GM12878 (cell line): ENCODE measurements around the gene METTL14. TPM values are rescaled to one million over a fixed set of nuclear protein-coding genes. Genes with fewer than 3 reads are reported as not detected.

Source experiments
- ATAC-seq: fragments of 200-7000 bp; cut with Tn5 transposase; 3 replicates; pipeline ENCODE4 v1.9.1; 2020; ENCODE audit warnings: mild to moderate bottlenecking, moderate library complexity
- BruUV-seq: library from RNA; stranded (reverse); fragments of 400-500 nt; replicated peaks from 2 replicates; lab custom pipeline; 2021; lab: Mats Ljungman, UMichigan
- CTCF ChIA-PET: fragments of 300-600 bp; sonication (Branson Sonifier 250); formaldehyde crosslinking; extraction: SDS; loops from one replicate; lab custom pipeline; 2021; ENCODE audit warnings: inconsistent platforms; lab: Yijun Ruan, JAX
- POLR2A ChIA-PET: fragments of 350-600 bp; formaldehyde crosslinking; extraction: SDS; loops from one replicate; lab custom pipeline; 2021; ENCODE audit warnings: inconsistent platforms; lab: Charles Lee
- RAD21 ChIA-PET: fragments of 300-600 bp; sonication (Branson Sonifier 250); formaldehyde crosslinking; loops from one replicate; lab custom pipeline; 2023; ENCODE audit warnings: antibody characterized with exemption; ENCODE audit not compliant: unreplicated experiment; lab: Charles Lee
- SMC1A ChIA-PET: fragments of 300-600 bp; sonication (Branson Sonifier 250); formaldehyde crosslinking; loops from one replicate; lab custom pipeline; 2023; ENCODE audit not compliant: unreplicated experiment, uncharacterized antibody; lab: Charles Lee
- DNase-seq: peaks from one replicate; pipeline ENCODE4 v3.0.0-alpha.2; 2011; ENCODE audit warnings: low read depth, low spot score
- FAIRE-seq: peaks from 3 replicates; lab custom pipeline; 2011; peaks lifted over from hg19 to GRCh38; lab: Jason Lieb, UNC
- H2AFZ ChIP-seq: 2 replicates; pipeline ENCODE4 v1.6.0; 2011; ENCODE audit warnings: low read depth, low read length, control low read depth; ENCODE audit not compliant: control insufficient read depth
- H3K27ac ChIP-seq: 2 replicates; pipeline ENCODE4 v1.5.1; 2011; ENCODE audit warnings: control low read depth; ENCODE audit not compliant: control insufficient read depth, insufficient read depth
- H3K27me3 ChIP-seq, 2 experiments: replicated peaks in 1 of 2; 2 replicates each; pipeline versions ENCODE4 v1.6.0 to v1.6.1; 2011; ENCODE audit warnings: low read length in 1 of 2; ENCODE audit not compliant: control insufficient read depth in 2 of 2, insufficient read depth in 2 of 2
- H3K36me3 ChIP-seq, 2 experiments: 2 replicates each; pipeline ENCODE4 v1.5.1; 2011; ENCODE audit warnings: low read length in 1 of 2; ENCODE audit not compliant: control insufficient read depth in 2 of 2, insufficient read depth in 2 of 2
- H3K4me1 ChIP-seq: 2 replicates; pipeline ENCODE4 v1.6.1; 2011; ENCODE audit warnings: mild to moderate bottlenecking, low read length, moderate library complexity, mixed read lengths; ENCODE audit not compliant: control insufficient read depth, insufficient read depth
- H3K4me2 ChIP-seq: 2 replicates; pipeline ENCODE4 v1.6.0; 2011; ENCODE audit warnings: control low read depth; ENCODE audit not compliant: control insufficient read depth, insufficient read depth
- H3K4me3 ChIP-seq: fragments of 200-600 bp; sonication (generic); 2 replicates; pipeline ENCODE4 v1.5.1; 2016
- H3K79me2 ChIP-seq: 2 replicates; pipeline ENCODE4 v1.6.0; 2011; ENCODE audit warnings: low read length; ENCODE audit not compliant: control insufficient read depth, insufficient read depth
- H3K9ac ChIP-seq: 2 replicates; pipeline ENCODE4 v1.8.0; 2011; ENCODE audit warnings: low read length, control low read depth, mixed read lengths; ENCODE audit not compliant: control insufficient read depth, insufficient read depth
- H3K9me3 ChIP-seq: replicated peaks from 3 replicates; pipeline ENCODE4 v1.5.1; 2011; ENCODE audit warnings: mild to moderate bottlenecking, low read length; ENCODE audit not compliant: control insufficient read depth, insufficient read depth
- H4K20me1 ChIP-seq: 2 replicates; pipeline ENCODE4 v1.6.0; 2011; ENCODE audit not compliant: control insufficient read depth, insufficient read depth
- ASH2L ChIP-seq: fragments of 300-600, 200-600 bp; sonication (generic); IDR thresholded peaks from 2 replicates; pipeline ENCODE4 v1.6.1; 2017; ENCODE audit warnings: low read depth, mild to moderate bottlenecking, borderline replicate concordance
- CBX5 ChIP-seq: sonication (generic); IDR thresholded peaks from 2 replicates; pipeline ENCODE4 v1.6.1; 2016; ENCODE audit warnings: low read depth, moderate library complexity, mild to moderate bottlenecking, inconsistent platforms
- JUND ChIP-seq: IDR thresholded peaks from 2 replicates; pipeline ENCODE4 v1.6.1; 2012; ENCODE audit warnings: low read depth, mild to moderate bottlenecking, low read length, improper control_type of control experiment, moderate library complexity
- MEF2B ChIP-seq: fragments of 450-650 bp; IDR thresholded peaks from 2 replicates; pipeline ENCODE4 v1.6.1; 2018; ENCODE audit warnings: mild to moderate bottlenecking, moderate library complexity; ENCODE audit not compliant: partially characterized antibody, poor library complexity, severe bottlenecking
- MXI1 ChIP-seq: fragments of 150-350 bp; IDR thresholded peaks from 2 replicates; pipeline ENCODE4 v1.6.1; 2011; ENCODE audit warnings: low read depth, mild to moderate bottlenecking, inconsistent platforms, low read length, improper control_type of control experiment
- PAX5 ChIP-seq: IDR thresholded peaks from 2 replicates; pipeline ENCODE4 v1.6.1; 2011; ENCODE audit warnings: low read depth, low read length, borderline replicate concordance
- SIN3A ChIP-seq: IDR thresholded peaks from 2 replicates; pipeline ENCODE4 v1.6.1; 2012; ENCODE audit warnings: low read depth, low read length, improper control_type of control experiment
- SMAD1 ChIP-seq: fragments of 450-650 bp; IDR thresholded peaks from 2 replicates; pipeline ENCODE4 v1.6.1; 2018; ENCODE audit warnings: mild to moderate bottlenecking, low read depth; ENCODE audit not compliant: partially characterized antibody
- SREBF1 ChIP-seq: IDR thresholded peaks from 2 replicates; pipeline ENCODE4 v1.6.1; 2012; ENCODE audit warnings: mild to moderate bottlenecking, low read length
- ZNF207 ChIP-seq: fragments of 450-650 bp; IDR thresholded peaks from 2 replicates; pipeline ENCODE4 v1.6.1; 2014; ENCODE audit warnings: antibody characterized with exemption, mild to moderate bottlenecking, borderline replicate concordance
- WGBS: methylation state at CpG from one replicate; pipeline ENCODE4 v1.1.6; 2016; ENCODE audit warnings: low lambda C conversion rate; ENCODE audit not compliant: insufficient replicate concordance, insufficient coverage; ENCODE audit errors: missing lambda C conversion rate; 5-methylcytosine and 5-hydroxymethylcytosine counted together
- in situ Hi-C: fragments of 300-500 bp; cut with MboI; formaldehyde crosslinking; loops from 9 replicates; pipeline ENCODE4 v1.14.3; 2018; ENCODE audit warnings: mixed read lengths
- intact Hi-C: fragments of 100-400 bp; cut with micrococcal nuclease; formaldehyde crosslinking; loops from one replicate; pipeline ENCODE4 v1.14.2; 2022; ENCODE audit not compliant: unreplicated experiment
- polyA plus RNA-seq, 11 experiments: library from polyadenylated mRNA; depleted of rRNA in 4 of 11; unstranded in 6 of 11; stranded (reverse) in 5 of 11; fragments of >200 nt; fragmentation: Nextera tagmentation in 4 of 11; fragmentation: Illumina TruSeq in 1 of 11; extraction: Ambion mirVana in 4 of 11; extraction: Trizol in 1 of 11; gene quantifications; 1 replicate in 1 of 11; 2 replicates in 10 of 11; pipeline versions ENCODE4 v1.2.1 to v1.2.3, GENCODE V29; 2011 to 2016; ENCODE audit warnings: inconsistent platforms in 2 of 11, missing spikeins in 2 of 11, low read depth in 1 of 11
- total RNA-seq, 4 experiments: library from RNA; depleted of rRNA in 3 of 4; stranded (reverse); fragments of >200 nt in 3 of 4; fragmentation: Illumina TruSeq in 1 of 4; extraction: Trizol in 1 of 4; gene quantifications; 2 replicates each; pipeline versions ENCODE4 v1.2.1 to v1.2.3, GENCODE V29; 2013 to 2021
- TF ChIP-seq, protein P1 (sequence below): fragments of 450-650 bp; formaldehyde crosslinking; IDR thresholded peaks from 2 replicates; pipeline ENCODE4 v1.4.0; 2022; ENCODE audit warnings: mild to moderate bottlenecking, moderate library complexity
- TF ChIP-seq, protein P2 (sequence below): fragments of 450-650 bp; IDR thresholded peaks from 2 replicates; pipeline ENCODE4 v1.6.1; 2018; ENCODE audit warnings: mild to moderate bottlenecking, low read depth, moderate library complexity; ENCODE audit not compliant: partially characterized antibody

The METTL14 gene
- total and polyA plus RNA-seq, 10 of the 15 experiments (the other 5 are each of a cell fraction or from before 2014, with no cell fraction given) = 11.2 to 44.9 (median 27.6) TPM

DNA sequence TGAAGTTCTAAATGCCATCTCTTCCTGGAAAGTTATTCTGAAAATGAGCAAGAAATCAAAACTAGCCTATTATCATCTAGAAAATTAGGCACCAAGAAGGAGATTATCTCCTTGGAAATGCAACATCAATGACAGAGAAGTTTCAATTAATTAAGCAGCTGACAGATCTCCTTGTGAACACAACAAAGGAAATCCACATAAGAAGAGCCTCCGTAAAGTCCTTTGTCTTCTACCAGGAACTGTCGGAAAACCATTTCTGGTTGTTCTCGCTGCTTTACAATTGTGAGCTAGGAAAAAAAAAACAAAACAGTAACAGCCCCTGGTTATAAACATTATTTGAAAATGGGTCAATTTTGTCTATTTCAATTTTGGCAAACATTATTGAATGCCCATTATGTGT, 38.2 kb downstream of the METTL14 start (continued):
- TF ChIP-seq, protein P1, sequence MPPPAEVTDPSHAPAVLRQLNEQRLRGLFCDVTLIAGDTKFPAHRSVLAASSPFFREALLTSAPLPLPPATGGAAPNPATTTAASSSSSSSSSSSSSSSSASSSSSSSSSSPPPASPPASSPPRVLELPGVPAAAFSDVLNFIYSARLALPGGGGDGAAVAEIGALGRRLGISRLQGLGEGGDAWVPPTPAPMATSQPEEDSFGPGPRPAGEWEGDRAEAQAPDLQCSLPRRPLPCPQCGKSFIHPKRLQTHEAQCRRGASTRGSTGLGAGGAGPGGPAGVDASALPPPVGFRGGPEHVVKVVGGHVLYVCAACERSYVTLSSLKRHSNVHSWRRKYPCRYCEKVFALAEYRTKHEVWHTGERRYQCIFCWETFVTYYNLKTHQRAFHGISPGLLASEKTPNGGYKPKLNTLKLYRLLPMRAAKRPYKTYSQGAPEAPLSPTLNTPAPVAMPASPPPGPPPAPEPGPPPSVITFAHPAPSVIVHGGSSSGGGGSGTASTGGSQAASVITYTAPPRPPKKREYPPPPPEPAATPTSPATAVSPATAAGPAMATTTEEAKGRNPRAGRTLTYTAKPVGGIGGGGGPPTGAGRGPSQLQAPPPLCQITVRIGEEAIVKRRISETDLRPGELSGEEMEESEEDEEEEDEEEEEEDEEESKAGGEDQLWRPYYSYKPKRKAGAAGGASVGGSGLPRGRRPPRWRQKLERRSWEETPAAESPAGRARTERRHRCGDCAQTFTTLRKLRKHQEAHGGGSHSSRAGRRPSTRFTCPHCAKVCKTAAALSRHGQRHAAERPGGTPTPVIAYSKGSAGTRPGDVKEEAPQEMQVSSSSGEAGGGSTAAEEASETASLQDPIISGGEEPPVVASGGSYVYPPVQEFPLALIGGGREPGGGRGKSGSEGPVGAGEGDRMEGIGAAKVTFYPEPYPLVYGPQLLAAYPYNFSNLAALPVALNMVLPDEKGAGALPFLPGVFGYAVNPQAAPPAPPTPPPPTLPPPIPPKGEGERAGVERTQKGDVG (CRISPR knock-in tag) = no peak

DNA sequence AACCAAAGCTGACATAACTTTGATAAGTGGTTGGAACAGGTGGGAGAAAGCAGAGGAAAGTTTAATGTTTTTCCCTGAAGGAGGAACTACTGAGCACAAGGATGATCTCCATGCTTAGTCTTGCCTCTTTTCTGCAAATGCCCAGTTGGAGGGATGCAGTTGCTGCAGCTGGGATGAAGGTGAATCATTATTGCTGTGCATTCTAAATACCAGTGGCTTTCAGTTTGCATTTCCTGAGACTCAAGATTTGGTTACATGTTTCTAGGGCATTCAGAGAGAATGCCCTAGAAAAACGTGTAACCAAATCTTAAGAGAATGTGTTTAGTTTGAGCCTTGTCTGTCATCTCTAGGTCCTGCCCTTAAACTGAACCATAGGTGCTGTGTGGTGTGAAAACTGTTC, 42.2 kb downstream of the METTL14 start:
- Histone ChIP-seq H3K9me3 (no peaks in the 10 kb centered on the region), H3K79me2 (no peaks in the 10 kb centered on the region), H3K36me3 (peaks cover 2 to 37% of the 10 kb centered on the region in 2 experiments), H3K4me3 (no peak overlapping the region), H2AFZ (no peak overlapping the region), H3K27me3 (no peaks in the 10 kb centered on the region), H3K9ac (no peak overlapping the region), H3K27ac (no peak overlapping the region), H3K4me1 (no peaks in the 10 kb centered on the region), H3K4me2 (no peak overlapping the region), H4K20me1 (no peaks in the 10 kb centered on the region)
- intact Hi-C loops (no loop called here), in situ Hi-C loops (no loop called here)
- 6% methylated on average over 1 of the region's 1 CpG for WGBS
- ChIA-PET RAD21 (no interaction called here), SMC1A (interaction anchor here (0.5 to 1.8 kb wide), 3 partner anchors 15 to 127 kb away, joined by 3 to 6 read pairs (median 5); no protein-coding TSS in a partner anchor), CTCF (interaction anchor here (1.0 to 1.1 kb wide), 2 partner anchors 12 to 32 kb away, joined by 3 read pairs; no protein-coding TSS in a partner anchor), POLR2A (no interaction called here)
- ATAC-seq (no peak), DNase-seq (no peak), FAIRE-seq (no peak)
- no TSS peak for BruUV-seq
- TF ChIP-seq CBX5 (no peak), SMAD1 (no peak), JUND (no peak), MXI1 (no peak), SREBF1 (no peak), PAX5 (no peak), ASH2L (no peak), MEF2B (no peak), ZNF207 (no peak), SIN3A (no peak)
- TF ChIP-seq, protein P2, sequence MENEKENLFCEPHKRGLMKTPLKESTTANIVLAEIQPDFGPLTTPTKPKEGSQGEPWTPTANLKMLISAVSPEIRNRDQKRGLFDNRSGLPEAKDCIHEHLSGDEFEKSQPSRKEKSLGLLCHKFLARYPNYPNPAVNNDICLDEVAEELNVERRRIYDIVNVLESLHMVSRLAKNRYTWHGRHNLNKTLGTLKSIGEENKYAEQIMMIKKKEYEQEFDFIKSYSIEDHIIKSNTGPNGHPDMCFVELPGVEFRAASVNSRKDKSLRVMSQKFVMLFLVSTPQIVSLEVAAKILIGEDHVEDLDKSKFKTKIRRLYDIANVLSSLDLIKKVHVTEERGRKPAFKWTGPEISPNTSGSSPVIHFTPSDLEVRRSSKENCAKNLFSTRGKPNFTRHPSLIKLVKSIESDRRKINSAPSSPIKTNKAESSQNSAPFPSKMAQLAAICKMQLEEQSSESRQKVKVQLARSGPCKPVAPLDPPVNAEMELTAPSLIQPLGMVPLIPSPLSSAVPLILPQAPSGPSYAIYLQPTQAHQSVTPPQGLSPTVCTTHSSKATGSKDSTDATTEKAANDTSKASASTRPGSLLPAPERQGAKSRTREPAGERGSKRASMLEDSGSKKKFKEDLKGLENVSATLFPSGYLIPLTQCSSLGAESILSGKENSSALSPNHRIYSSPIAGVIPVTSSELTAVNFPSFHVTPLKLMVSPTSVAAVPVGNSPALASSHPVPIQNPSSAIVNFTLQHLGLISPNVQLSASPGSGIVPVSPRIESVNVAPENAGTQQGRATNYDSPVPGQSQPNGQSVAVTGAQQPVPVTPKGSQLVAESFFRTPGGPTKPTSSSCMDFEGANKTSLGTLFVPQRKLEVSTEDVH = no peak
- TF ChIP-seq, protein P1 (CRISPR knock-in tag) = no peak
